Tongue (tissue), 2 donors: ENCODE measurements around the gene B3GAT3. TPM values are rescaled to one million over a fixed set of nuclear protein-coding genes. Genes with fewer than 3 reads are reported as not detected.
"Not testable (repeated sequence)": the region's sequence is repeated elsewhere in the genome, so short reads cannot be mapped to it uniquely, and the experiment has no call there.

Experiments
- DNase-seq: peaks from one replicate; pipeline ENCODE4 v3.0.0-alpha.2; 2015
- total RNA-seq: library from RNA; depleted of rRNA; stranded (reverse); fragments of >200 nt; gene quantifications from one replicate; pipeline ENCODE4 v1.2.3, GENCODE V29; 2014

Gene B3GAT3
- total RNA-seq, 1 donor from 2014 or later = 14.4 TPM

DNA sequence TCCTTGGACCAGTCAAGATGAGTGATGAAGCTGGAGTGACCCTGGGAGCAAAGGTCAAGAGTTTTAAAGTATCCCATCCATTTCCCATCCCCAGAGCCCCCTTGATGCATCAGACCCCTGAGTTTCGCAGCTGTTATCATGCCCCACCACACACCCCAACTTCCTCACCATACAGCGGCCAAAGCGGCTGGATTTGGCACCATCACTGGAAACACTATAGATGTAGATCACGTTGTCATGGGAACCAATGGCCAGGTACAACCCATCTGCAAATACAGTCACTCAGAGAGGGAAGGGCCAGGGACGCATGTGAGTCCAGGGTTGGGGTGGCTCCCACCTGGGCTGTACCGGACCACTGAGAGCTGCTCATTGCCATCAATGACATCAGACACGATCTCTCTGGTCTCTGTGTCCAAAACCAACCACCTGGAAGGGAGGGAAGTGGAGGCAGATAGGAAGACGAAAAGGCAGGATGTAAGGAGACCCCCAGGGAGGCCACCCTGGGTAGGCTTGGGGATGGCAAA is 17.9 kb downstream of the B3GAT3 start:
- no peak for DNase-seq

- no peak for DNase-seq
Measured at GRCh38 chr11:62603072-62603408, 18.7 kb downstream of the B3GAT3 start.

DNA sequence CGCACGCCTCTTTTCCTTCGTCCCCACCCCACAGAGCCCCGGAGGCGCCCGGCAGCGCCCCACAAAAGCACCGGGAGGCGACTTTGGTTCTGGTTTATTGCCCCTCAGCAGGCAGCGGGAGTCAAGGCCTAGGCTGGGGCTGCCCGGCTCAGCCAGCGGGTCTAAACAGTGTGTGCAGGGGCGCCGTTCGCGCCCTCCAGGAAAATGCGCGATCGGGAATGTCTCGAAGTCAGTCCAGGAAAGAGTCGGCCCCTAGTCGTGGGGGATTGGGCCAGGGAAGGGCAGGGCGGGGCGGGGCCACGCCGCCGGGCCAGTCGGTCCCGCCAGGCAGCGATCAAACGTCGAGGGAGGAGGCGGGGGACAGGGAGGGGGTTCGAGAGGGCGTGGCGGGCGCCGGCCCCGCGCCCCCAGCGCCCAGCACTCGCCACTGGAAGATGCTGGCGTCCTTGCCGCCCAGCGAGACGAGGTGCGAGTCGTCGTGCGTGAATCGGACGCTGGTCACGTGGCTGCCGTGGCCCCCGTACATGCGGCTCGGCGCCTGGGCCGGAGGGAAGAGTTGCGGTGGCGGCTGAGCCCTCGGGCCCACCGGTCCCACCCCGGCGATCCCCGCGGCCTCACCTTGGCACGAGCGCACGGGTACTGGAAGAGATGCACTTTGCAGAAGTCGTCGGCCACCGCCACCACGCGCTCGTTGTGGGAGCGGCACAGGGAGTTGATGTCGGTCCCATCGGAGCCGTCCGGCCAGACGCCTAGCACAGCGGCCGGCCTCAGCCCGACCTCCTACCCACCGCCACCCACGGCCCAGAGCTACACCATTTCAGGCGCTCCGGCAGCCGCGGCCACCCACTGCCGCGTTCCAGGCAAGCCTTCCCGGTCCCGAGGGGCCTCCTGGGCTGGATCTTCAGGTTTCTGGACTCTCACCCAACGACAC is 19.4 kb downstream of the B3GAT3 start:
- peak; percentile 81 for DNase-seq

DNA sequence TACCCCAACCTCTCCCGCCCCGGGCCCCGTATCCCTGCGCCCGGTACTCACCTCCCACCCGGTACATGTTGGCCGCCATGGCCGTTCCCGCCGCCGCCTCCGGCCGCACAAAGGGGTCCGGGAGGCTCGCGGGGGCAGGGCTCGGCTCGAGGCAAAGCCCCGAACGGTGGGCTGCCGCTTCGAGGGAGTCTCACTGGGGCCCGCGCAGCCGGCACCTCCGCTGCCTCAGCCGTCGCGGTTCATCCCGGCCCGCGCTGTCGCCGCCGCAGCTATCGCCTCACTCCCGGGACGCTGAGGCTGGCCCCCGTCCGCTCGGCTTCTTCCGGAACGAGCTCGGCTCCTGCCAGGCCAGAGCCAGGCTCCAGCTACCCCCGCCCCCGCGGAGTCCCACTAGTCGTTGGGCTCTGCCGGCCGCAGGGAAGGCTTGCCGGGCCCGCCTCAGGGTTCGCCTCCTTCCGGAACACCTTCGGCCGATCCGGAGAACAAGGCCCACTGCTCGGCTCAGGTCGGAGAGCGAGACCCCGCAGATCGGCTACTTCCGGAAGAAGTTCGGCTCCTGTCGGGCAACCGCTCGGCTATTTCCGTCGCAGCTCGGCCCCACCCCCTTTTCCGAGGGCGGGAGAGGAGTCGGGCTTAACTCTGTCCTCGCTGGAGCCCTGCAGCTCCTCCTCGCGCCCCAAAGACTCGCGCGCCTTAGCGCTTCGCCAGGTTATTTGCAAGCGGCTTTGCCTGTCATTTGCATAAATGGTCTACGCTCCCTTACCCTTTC is 20.2 kb downstream of the B3GAT3 start, which contains the start of gene MTA2:
Gene MTA2 (minus strand): TSS at position 494 of the 769 bp plus-strand sequence. CDS start 415 bp downstream, at position 79.
- DNase-seq = peak; percentile 99

GRCh38 chr11:62601122-62601371 is 20.7 kb downstream of the B3GAT3 start:
- DNase-seq = no peak

- DNase-seq = no peak
Measured at GRCh38 chr11:62600367-62601121, 21.2 kb downstream of the B3GAT3 start.

GRCh38 chr11:62599901-62600300 is 21.9 kb downstream of the B3GAT3 start:
- DNase-seq = no peak

DNA sequence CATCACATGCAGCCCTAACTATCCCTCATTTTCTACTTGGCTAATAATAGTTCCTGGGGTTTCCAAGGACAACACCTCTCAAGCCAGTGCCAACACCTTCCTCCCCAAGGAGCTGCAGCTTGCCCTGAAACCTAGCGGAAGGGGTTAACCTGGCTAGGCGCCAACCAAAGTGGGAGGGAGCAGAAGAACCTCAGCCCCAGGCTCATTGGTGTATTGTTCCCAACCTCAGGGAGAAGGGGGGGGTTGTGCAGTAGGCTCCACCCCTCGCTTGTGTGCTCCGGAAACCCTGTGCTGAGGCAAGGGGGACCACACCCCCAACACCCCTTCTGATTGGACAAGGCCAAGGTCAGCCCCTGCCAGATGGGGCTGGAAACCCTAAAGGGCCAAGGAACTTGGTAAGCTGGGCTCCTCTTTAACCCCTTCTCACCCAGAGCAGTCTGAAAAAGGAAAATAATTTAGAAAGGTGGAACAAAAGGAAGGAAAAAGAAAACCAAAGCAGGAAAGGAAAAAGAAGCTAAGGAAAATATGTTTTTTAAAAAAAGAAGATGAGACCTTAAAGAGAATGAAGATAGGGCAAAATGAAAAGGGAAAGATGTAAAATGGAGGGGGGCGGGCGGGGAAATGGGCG is 22.6 kb downstream of the B3GAT3 start:
- peak; percentile 98 for DNase-seq

- DNase-seq = no peak
Measured at GRCh38 chr11:62595124-62595523, 26.7 kb downstream of the B3GAT3 start.

GRCh38 chr11:62593434-62594044 is 28.2 kb downstream of the B3GAT3 start:
- DNase-seq = peak; percentile 73

DNA sequence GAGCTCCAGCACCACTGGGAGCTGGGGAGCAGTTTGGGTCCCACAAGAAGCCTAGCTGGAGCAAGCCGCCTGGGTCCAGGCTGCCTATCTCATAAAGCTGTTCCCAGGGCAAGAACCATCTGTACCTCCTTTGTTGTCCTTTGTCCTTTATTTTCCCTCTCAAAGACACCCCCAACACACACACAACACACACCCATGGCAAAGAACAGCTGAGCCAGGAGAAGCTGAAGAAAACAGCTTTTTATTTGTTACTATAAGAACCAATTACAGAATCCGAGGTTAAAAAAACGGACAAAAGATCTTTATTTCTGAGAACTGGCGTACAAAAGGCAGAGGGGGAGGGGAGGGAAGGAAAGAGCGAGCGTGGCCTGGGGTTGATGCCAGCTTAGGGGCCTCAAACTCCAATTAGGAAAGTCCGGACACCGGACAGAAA is 28.8 kb downstream of the B3GAT3 start:
- no peak for DNase-seq

- DNase-seq = no peak
Measured at GRCh38 chr11:62592146-62592815, 29.5 kb downstream of the B3GAT3 start.

DNA sequence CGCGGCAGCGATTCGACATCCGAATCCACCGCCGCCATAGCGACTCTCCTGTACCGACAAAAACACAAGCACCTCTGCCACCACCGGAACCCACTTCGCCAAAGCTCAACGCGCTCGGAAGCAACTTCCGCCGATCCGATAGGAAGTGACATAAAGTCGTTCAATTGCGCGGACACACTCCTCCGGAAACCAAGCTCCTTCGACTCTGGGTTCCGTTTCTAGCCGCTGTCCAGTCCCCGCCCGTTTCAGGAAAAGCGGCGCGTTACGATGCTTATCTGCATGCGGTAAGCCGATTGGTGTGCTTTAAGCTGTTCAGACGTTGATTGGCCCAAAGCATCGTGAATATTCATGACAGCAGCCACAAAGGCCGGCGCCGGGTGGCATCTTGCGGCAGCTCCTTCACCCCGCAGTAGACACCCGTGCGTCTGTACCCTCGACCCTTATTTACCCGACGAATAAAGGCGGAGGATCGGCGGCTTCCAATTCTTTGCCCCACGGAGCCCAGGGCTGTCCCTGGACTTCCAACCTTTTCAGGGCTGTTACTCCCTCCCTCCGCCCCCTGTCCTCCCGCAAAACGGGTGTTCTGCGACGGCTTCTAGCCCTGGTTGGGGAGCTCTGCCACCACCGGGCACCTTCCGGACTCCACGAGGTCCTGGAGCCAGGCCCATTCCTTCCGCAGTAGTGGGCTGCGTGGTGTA is 30.2 kb downstream of the B3GAT3 start, which contains the start of gene TUT1:
Gene TUT1 (minus strand): TSS at position 76 of the 698 bp plus-strand sequence. CDS start 38 bp downstream, at position 38.
- DNase-seq = peak; percentile 99

GRCh38 chr11:62588966-62589637 is 32.7 kb downstream of the B3GAT3 start:
- DNase-seq = no peak

GRCh38 chr11:62585356-62585755 is 36.4 kb downstream of the B3GAT3 start:
- DNase-seq = not testable (repeated sequence)

DNA sequence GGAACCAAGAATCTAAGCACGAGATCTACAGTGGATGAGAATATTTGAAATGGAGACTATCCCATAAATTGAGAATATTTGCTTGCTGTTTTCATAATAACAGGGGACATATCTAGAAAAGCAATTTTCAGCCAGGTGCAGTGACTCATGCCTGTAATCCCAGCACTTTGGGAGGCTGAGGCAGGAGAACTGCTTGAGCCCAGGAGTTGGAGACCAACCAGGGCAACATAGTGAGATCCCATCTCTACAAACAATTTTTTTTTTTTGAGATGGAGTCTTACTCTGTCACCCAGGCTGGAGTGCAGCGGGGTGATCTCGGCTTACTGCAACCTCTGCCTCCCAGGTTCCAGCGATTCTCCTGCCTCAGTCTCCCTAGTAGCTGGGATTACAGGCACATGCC is 40.1 kb downstream of the B3GAT3 start:
- DNase-seq = not testable (repeated sequence)

- no peak for DNase-seq
Measured at GRCh38 chr11:62580959-62581715, 40.6 kb downstream of the B3GAT3 start.

GRCh38 chr11:62579252-62579651 is 42.5 kb downstream of the B3GAT3 start:
- no peak for DNase-seq

- no peak for DNase-seq
Measured at GRCh38 chr11:62578541-62578940, 43.2 kb downstream of the B3GAT3 start.
